HepG2 (cell line): ENCODE measurements around the gene FBXL13. TPM values are rescaled to one million over a fixed set of nuclear protein-coding genes. Genes with fewer than 3 reads are reported as not detected.

Experiments used
- ATAC-seq: fragments of 200-7000 bp; cut with Tn5 transposase; 3 replicates; pipeline ENCODE4 v1.9.1; 2020; ENCODE audit warnings: mild to moderate bottlenecking, moderate library complexity
- BruUV-seq: library from RNA; stranded (reverse); fragments of 400-500 nt; replicated peaks from 2 replicates; lab custom pipeline; 2021; lab: Mats Ljungman, UMichigan
- CTCF ChIA-PET: fragments of 300-600 bp; formaldehyde crosslinking; extraction: SDS; loops from one replicate; lab custom pipeline; 2021; ENCODE audit warnings: low total read pairs, inconsistent platforms, low intra/inter-chr PET ratio; lab: Yijun Ruan, JAX
- POLR2A ChIA-PET: fragments of 350-600 bp; sonication (Branson Sonifier 250); formaldehyde crosslinking; loops from one replicate; lab custom pipeline; 2020; ENCODE audit warnings: antibody characterized with exemption, inconsistent platforms; lab: Yijun Ruan, JAX
- DNase-seq: peaks from one replicate; pipeline ENCODE4 v3.0.0-alpha.2; 2015; ENCODE audit warnings: low spot score
- FAIRE-seq: peaks from 3 replicates; lab custom pipeline; 2011; peaks lifted over from hg19 to GRCh38; lab: Jason Lieb, UNC
- H2AFZ ChIP-seq: one replicate; pipeline ENCODE4 v1.6.1; 2011; ENCODE audit warnings: low read length, inconsistent platforms
- H3K27ac ChIP-seq: fragments of 300-600 bp; 3 replicates; pipeline ENCODE4 v1.8.0; 2011; ENCODE audit warnings: mixed run types, mild to moderate bottlenecking, mixed read lengths, low read length, inconsistent platforms; ENCODE audit not compliant: insufficient read depth; ENCODE audit errors: extremely low read length
- H3K27me3 ChIP-seq, 2 experiments: fragments of 200-600 bp in 1 of 2; 2 replicates in 1 of 2; 3 replicates in 1 of 2; pipeline versions ENCODE4 v1.6.0 to v1.8.0; 2011; ENCODE audit warnings: low read length in 2 of 2, mild to moderate bottlenecking in 2 of 2, moderate library complexity in 2 of 2, inconsistent platforms in 1 of 2; ENCODE audit not compliant: insufficient read depth in 2 of 2, control insufficient read depth in 1 of 2
- H3K36me3 ChIP-seq, 2 experiments: fragments of 200-600 bp in 1 of 2; replicated peaks in 1 of 2; 2 replicates in 1 of 2; 3 replicates in 1 of 2; pipeline versions ENCODE4 v1.5.1 to v1.8.0; 2011; ENCODE audit warnings: low read length in 2 of 2, inconsistent platforms in 1 of 2; ENCODE audit not compliant: insufficient read depth in 2 of 2, control insufficient read depth in 1 of 2
- H3K4me1 ChIP-seq: 2 replicates; pipeline ENCODE4 v1.5.1; 2012; ENCODE audit warnings: low read length, inconsistent platforms; ENCODE audit not compliant: insufficient read depth
- H3K4me2 ChIP-seq: 2 replicates; pipeline ENCODE4 v1.6.0; 2011; ENCODE audit warnings: low read depth, low read length, inconsistent platforms
- H3K4me3 ChIP-seq, 3 experiments: fragments of 200-600 bp in 1 of 3; sonication (generic), shearing (Covaris generic) in 1 of 3; replicated peaks in 1 of 3; 2 replicates each; pipeline ENCODE4 v1.5.1; 2011 to 2016; ENCODE audit warnings: low read length in 3 of 3, inconsistent platforms in 2 of 3, low read depth in 2 of 3, mild to moderate bottlenecking in 2 of 3, control low read depth in 1 of 3, mixed read lengths in 1 of 3; ENCODE audit not compliant: insufficient read depth in 1 of 3
- H3K79me2 ChIP-seq: one replicate; pipeline ENCODE4 v1.6.1; 2011; ENCODE audit warnings: low read length, inconsistent platforms; ENCODE audit not compliant: insufficient read depth
- H3K9ac ChIP-seq: 2 replicates; pipeline ENCODE4 v1.6.0; 2011; ENCODE audit warnings: mild to moderate bottlenecking, low read depth, low read length, inconsistent platforms; ENCODE audit not compliant: insufficient read depth
- H3K9me3 ChIP-seq: 2 replicates; pipeline ENCODE4 v1.5.1; 2012; ENCODE audit warnings: mild to moderate bottlenecking, low read length
- H4K20me1 ChIP-seq: 2 replicates; pipeline ENCODE4 v1.6.0; 2011; ENCODE audit warnings: inconsistent platforms, mild to moderate bottlenecking, low read length, moderate library complexity; ENCODE audit not compliant: insufficient read depth
- AKAP8 ChIP-seq: sonication (generic); formaldehyde crosslinking; IDR thresholded peaks from 2 replicates; pipeline ENCODE4 v1.5.1; 2020; ENCODE audit warnings: mild to moderate bottlenecking, missing genetic modification reagents
- ESRRA ChIP-seq: sonication (generic); formaldehyde crosslinking; IDR thresholded peaks from 2 replicates; pipeline ENCODE4 v1.5.1; 2020; ENCODE audit warnings: mild to moderate bottlenecking, low read depth, missing genetic modification reagents
- HDAC1 ChIP-seq: sonication (generic); formaldehyde crosslinking; IDR thresholded peaks from 2 replicates; pipeline ENCODE4 v1.5.1; 2020; ENCODE audit warnings: mild to moderate bottlenecking, missing genetic modification reagents
- JUNB ChIP-seq: sonication (generic); formaldehyde crosslinking; IDR thresholded peaks from 2 replicates; pipeline ENCODE4 v1.8.0; 2022; ENCODE audit warnings: missing genetic modification reagents, mild to moderate bottlenecking, borderline replicate concordance
- NR2F1 ChIP-seq, 2 experiments: fragments of 450-650 bp in 1 of 2; formaldehyde crosslinking in 1 of 2; IDR thresholded peaks; 2 replicates each; pipeline versions ENCODE4 v1.5.0 to v1.6.1; 2016 to 2020; ENCODE audit warnings: mild to moderate bottlenecking in 1 of 2, missing compliant biosample characterization in 1 of 2, missing genetic modification reagents in 1 of 2, moderate library complexity in 1 of 2
- POLR2G ChIP-seq: fragments of 200-400 bp; formaldehyde crosslinking; IDR thresholded peaks from 2 replicates; pipeline ENCODE4 v1.6.1; 2018; ENCODE audit warnings: mild to moderate bottlenecking, low read depth, low read length, moderate library complexity
- PRDM15 ChIP-seq: sonication (generic); formaldehyde crosslinking; IDR thresholded peaks from 2 replicates; pipeline ENCODE4 v1.4.0; 2020; ENCODE audit warnings: missing genetic modification reagents
- SMAD3 ChIP-seq: sonication (generic); formaldehyde crosslinking; IDR thresholded peaks from 2 replicates; pipeline ENCODE4 v1.4.0; 2020; ENCODE audit warnings: missing genetic modification reagents
- TBX3 ChIP-seq: fragments of 450-650 bp; IDR thresholded peaks from 2 replicates; pipeline ENCODE4 v1.6.1; 2017; ENCODE audit warnings: antibody characterized with exemption, mild to moderate bottlenecking, inconsistent platforms, borderline replicate concordance
- ZMYM4 ChIP-seq: sonication (generic); formaldehyde crosslinking; IDR thresholded peaks from 2 replicates; pipeline ENCODE4 v1.8.1; 2023; ENCODE audit warnings: mild to moderate bottlenecking, missing genetic modification reagents
- ZNF12 ChIP-seq: sonication (generic); formaldehyde crosslinking; IDR thresholded peaks from 2 replicates; pipeline ENCODE4 v1.5.0; 2020; ENCODE audit warnings: missing genetic modification reagents
- ZNF138 ChIP-seq: sonication (generic); formaldehyde crosslinking; IDR thresholded peaks from 2 replicates; pipeline ENCODE4 v1.5.0; 2020; ENCODE audit warnings: mild to moderate bottlenecking, low read depth, missing genetic modification reagents
- ZNF567 ChIP-seq: sonication (generic); formaldehyde crosslinking; IDR thresholded peaks from 2 replicates; pipeline ENCODE4 v1.8.1; 2023; ENCODE audit warnings: mild to moderate bottlenecking, missing genetic modification reagents, borderline replicate concordance
- ZNF570 ChIP-seq: sonication (generic); formaldehyde crosslinking; IDR thresholded peaks from 2 replicates; pipeline ENCODE4 v1.4.0; 2020; ENCODE audit warnings: mild to moderate bottlenecking, missing genetic modification reagents, borderline replicate concordance
- ZNF749 ChIP-seq: sonication (generic); formaldehyde crosslinking; IDR thresholded peaks from 2 replicates; pipeline ENCODE4 v1.8.0; 2022; ENCODE audit warnings: mild to moderate bottlenecking, missing genetic modification reagents, moderate library complexity, borderline replicate concordance
- WGBS: methylation state at CpG from one replicate; pipeline ENCODE4 v1.1.6; 2017; ENCODE audit warnings: low lambda C conversion rate; 5-methylcytosine and 5-hydroxymethylcytosine counted together
- in situ Hi-C: cut with HindIII; loops from 2 replicates; pipeline ENCODE4 v1.10.0; 2017; ENCODE audit warnings: low pct_unique_long_range_greater_than_20kb; ENCODE audit not compliant: extremely low pct_ligation_motif_present
- intact Hi-C: fragments of 100-400 bp; cut with micrococcal nuclease; formaldehyde crosslinking; loops from one replicate; pipeline ENCODE4 v1.10.0; 2022; ENCODE audit not compliant: unreplicated experiment
- polyA plus RNA-seq, 8 experiments: library from polyadenylated mRNA; depleted of rRNA in 3 of 8; stranded (reverse) in 7 of 8; unstranded in 1 of 8; fragments of >200 nt; fragmentation: Illumina TruSeq in 4 of 8; extraction: Trizol in 4 of 8; gene quantifications; 2 replicates each; pipeline versions ENCODE4 v1.2.1 to v1.2.3, GENCODE V29; 2011 to 2016; ENCODE audit warnings: low read depth in 4 of 8, missing spikeins in 1 of 8, mixed read lengths in 1 of 8; ENCODE audit not compliant: insufficient read depth in 1 of 8
- total RNA-seq, 5 experiments: library from RNA; depleted of rRNA; stranded (reverse); fragments of >200 nt; fragmentation: Illumina TruSeq; extraction: Trizol; gene quantifications; 2 replicates each; pipeline ENCODE4 v1.2.3, GENCODE V29; 2016; ENCODE audit warnings: low read depth in 1 of 5
- TF ChIP-seq, protein P1 (sequence below): sonication (generic); formaldehyde crosslinking; IDR thresholded peaks from 2 replicates; pipeline ENCODE4 v1.8.0; 2022; ENCODE audit warnings: missing genetic modification reagents, low read depth, mild to moderate bottlenecking, borderline replicate concordance

Gene FBXL13
- total and polyA plus RNA-seq, 2 of the 13 experiments (the other 11 are each of a cell fraction or from before 2014, with no cell fraction given), result 0.24 to 0.77 TPM

DNA sequence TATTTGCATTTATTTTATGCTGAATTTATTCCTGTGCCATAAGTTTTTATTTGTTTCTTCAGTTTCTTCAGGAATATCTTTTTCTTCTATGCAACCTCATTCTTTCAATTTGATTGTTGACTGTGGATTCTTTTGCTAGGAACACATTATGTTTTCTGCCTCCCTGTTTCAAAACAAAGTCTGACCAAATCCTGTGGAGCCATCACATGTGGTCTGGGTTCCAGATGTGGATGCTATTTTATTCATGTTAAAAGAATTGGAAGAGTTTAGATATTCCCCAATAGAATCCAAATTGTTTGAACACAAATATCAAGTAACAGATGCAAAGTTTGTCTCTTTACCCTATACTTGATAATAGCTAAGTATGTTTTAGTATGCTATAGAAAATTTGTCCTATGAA, 218.6 kb downstream of the FBXL13 start (continued):
- no peak for TF ChIP-seq POLR2G
- TF ChIP-seq SMAD3, result no peak
- TF ChIP-seq ZNF12, result no peak

GRCh38 chr7:102849538-102849937, 225.1 kb downstream of the FBXL13 start:
- no peaks in the 10 kb centered on the region for H3K79me2 ChIP-seq

DNA sequence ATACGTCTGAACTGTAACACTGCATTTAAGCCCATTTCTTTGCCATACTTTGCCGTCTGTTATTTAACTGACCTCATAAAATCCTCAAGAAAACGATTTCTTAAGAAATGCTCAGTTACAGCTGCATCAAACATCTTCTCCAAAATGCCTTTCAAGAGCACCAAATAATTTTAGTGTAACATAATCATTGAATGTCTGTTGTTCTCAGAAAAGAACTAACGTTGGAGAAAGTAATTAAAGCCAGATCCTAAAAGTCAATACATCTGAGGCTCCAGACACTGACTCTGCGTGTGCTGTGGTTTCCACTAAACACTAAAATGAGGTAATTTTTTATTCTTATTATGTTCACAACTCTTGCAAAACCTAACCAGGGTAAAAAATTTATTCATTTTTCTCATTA, 225.5 kb downstream of the FBXL13 start:
- POLR2A ChIA-PET, result no interaction called here
- BruUV-seq, result no TSS peak
- TF ChIP-seq HDAC1 (no peak), ESRRA (CRISPR knock-in tag) (no peak), ZNF138 (CRISPR knock-in tag) (no peak), TBX3 (no peak), ZMYM4 (CRISPR knock-in tag) (no peak), AKAP8 (CRISPR knock-in tag) (no peak), ZNF567 (CRISPR knock-in tag) (no peak), ZNF570 (no peak), PRDM15 (CRISPR knock-in tag) (no peak)
- TF ChIP-seq, protein P1, sequence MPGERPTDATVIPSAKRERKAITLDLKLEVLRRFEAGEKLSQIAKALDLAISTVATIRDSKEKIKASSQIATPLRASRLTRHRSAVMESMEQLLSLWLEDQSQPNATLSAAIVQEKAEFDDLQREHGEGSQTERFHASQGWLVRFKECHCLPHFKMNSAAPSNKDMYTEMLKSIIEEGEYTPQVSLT (CRISPR knock-in tag), result no peak

More at GRCh38 chr7:102849538-102849937, 225.1 kb downstream of the FBXL13 start:
- TF ChIP-seq JUNB (no peak), ZNF749 (CRISPR knock-in tag) (no peak), NR2F1 (CRISPR knock-in tag; IDR thresholded peaks at IDR 0.05) (no peak)
- ATAC-seq (no peak), DNase-seq (no peak), FAIRE-seq (no peak)
- no peaks in the 10 kb centered on the region for H3K9me3 ChIP-seq
- H2AFZ ChIP-seq, result no peak overlapping the region
- BruUV-seq, result no TSS peak
- no peak overlapping the region for H3K9ac ChIP-seq
- no peaks in the 10 kb centered on the region for H4K20me1 ChIP-seq
- no peak overlapping the region for H3K4me2 ChIP-seq
- ChIA-PET CTCF (no interaction called here), POLR2A (no interaction called here)
- no peaks in the 10 kb centered on the region; a peak in 1 of 5 replicates for H3K27me3 ChIP-seq
- no peaks in the 10 kb centered on the region for H3K36me3 ChIP-seq
- H3K4me1 ChIP-seq, result 0 out of 2 replicates have a peak, but pooled peaks cover 10% of the 10 kb centered on the region
- in situ Hi-C loops (no loop called here), intact Hi-C loops (no loop called here)
- 90% methylated on average over 3 of the region's 3 CpGs for whole genome bisulfite sequencing
- no peak overlapping the region for H3K4me3 ChIP-seq
- H3K27ac ChIP-seq, result no peak overlapping the region

More for the DNA sequence above, 225.5 kb downstream of the FBXL13 start:
- CTCF ChIA-PET, result no interaction called here
- H3K27me3 ChIP-seq, result no peaks in the 10 kb centered on the region; a peak in 1 of 5 replicates
- H3K79me2 ChIP-seq, result no peaks in the 10 kb centered on the region
- no peak overlapping the region for H3K4me2 ChIP-seq
- no peak overlapping the region for H3K9ac ChIP-seq
- ATAC-seq, result no peak
- H3K4me1 ChIP-seq, result 0 out of 2 replicates have a peak, but pooled peaks cover 10% of the 10 kb centered on the region
- in situ Hi-C loops (no loop called here), intact Hi-C loops (no loop called here)
- H3K9me3 ChIP-seq, result no peaks in the 10 kb centered on the region
- no peaks in the 10 kb centered on the region for H3K36me3 ChIP-seq
- no peaks in the 10 kb centered on the region for H4K20me1 ChIP-seq
- no peak overlapping the region for H3K27ac ChIP-seq
- DNase-seq, result no peak
- H2AFZ ChIP-seq, result no peak overlapping the region
- FAIRE-seq, result no peak
- H3K4me3 ChIP-seq, result no peak overlapping the region
- 88% methylated on average over 5 of the region's 5 CpGs for WGBS
